Liver (tissue), 3 donors: ENCODE data around the gene CNIH3.

Source experiments
- CTCF ChIP-seq: fragments of 150-350 bp; IDR thresholded peaks from 2 replicates; pipeline ENCODE4 v1.5.1; 2017; ENCODE audit warnings: improper control_type of control experiment, low read depth, low read length; ENCODE audit not compliant: missing input control
- EGR1 ChIP-seq, 2 donors: IDR thresholded peaks; 2 replicates each; pipeline ENCODE4 v1.6.1; 2016 to 2018; ENCODE audit warnings: antibody characterized with exemption in 2 of 2, low read depth in 2 of 2
- JUND ChIP-seq, 2 donors: IDR thresholded peaks; 2 replicates each; pipeline ENCODE4 v1.6.1; 2016; ENCODE audit warnings: antibody characterized with exemption in 2 of 2
- MAX ChIP-seq: IDR thresholded peaks from 2 replicates; pipeline ENCODE4 v1.6.1; 2016; ENCODE audit warnings: antibody characterized with exemption
- RAD21 ChIP-seq, 2 donors: IDR thresholded peaks; 2 replicates each; pipeline ENCODE4 v1.6.1; 2016; ENCODE audit warnings: antibody characterized with exemption in 2 of 2, mild to moderate bottlenecking in 2 of 2
- REST ChIP-seq: IDR thresholded peaks from 2 replicates; pipeline ENCODE4 v1.6.1; 2016; ENCODE audit warnings: antibody characterized with exemption, mild to moderate bottlenecking
- SP1 ChIP-seq: IDR thresholded peaks from 2 replicates; pipeline ENCODE4 v1.6.1; 2018; ENCODE audit warnings: antibody characterized with exemption, mild to moderate bottlenecking
- TAF1 ChIP-seq: conservative IDR thresholded peaks from 2 replicates; pipeline ENCODE4 v1.6.1; 2016; ENCODE audit warnings: antibody characterized with exemption, mild to moderate bottlenecking
- YY1 ChIP-seq: IDR thresholded peaks from 2 replicates; pipeline ENCODE4 v1.6.1; 2016; ENCODE audit warnings: antibody characterized with exemption, mild to moderate bottlenecking
- ZBTB33 ChIP-seq: IDR thresholded peaks from 2 replicates; pipeline ENCODE4 v1.6.1; 2016; ENCODE audit warnings: antibody characterized with exemption
- donor health status: healthy.
- donor health status: healthy.

GRCh38 chr1:224735159-224735558, 119.0 kb downstream of the CNIH3 start:
- no peak for TF ChIP-seq CTCF
- no peak for TF ChIP-seq MAX
- TF ChIP-seq TAF1 = no peak
- no peak for TF ChIP-seq RAD21 (IDR thresholded peaks at IDR 0.05)
- TF ChIP-seq JUND (IDR thresholded peaks at IDR 0.05) = no peak
- TF ChIP-seq SP1 = no peak
- no peak for TF ChIP-seq REST
- no peak for TF ChIP-seq YY1
- TF ChIP-seq EGR1 (IDR thresholded peaks at IDR 0.05; ENCODE audit: low read depth in 2 of 2) = no peak
- no peak for TF ChIP-seq ZBTB33
